GM19324 (cell line): Measurements from ENCODE around the gene GNB1L.

ENCODE experiments used
- ATAC-seq: cut with Tn5 transposase; IDR thresholded peaks from one replicate; pipeline ENCODE4 v1.9.1; 2021; ENCODE audit warnings: mild to moderate bottlenecking, moderate library complexity; ENCODE audit not compliant: unreplicated experiment, low FRiP score

The GNB1L gene

GRCh38 chr22:19854778-19855503 is at the start of gene GNB1L, which contains the start of gene RTL10:
GNB1L (minus strand) TSS chr22:19854874; CDS start chr22:19821355, 33,519 bp downstream.
RTL10 (minus strand) TSS chr22:19854874; CDS start chr22:19852261, 2,613 bp downstream.
- ATAC-seq: peak; percentile 96

- ATAC-seq: no peak
These were observed 49.6 kb upstream of the GNB1L start for GRCh38 chr22:19904174-19904856.

GRCh38 chr22:19903513-19903912 is 48.8 kb upstream of the GNB1L start:
- no peak for ATAC-seq

GRCh38 chr22:19903031-19903430 is 48.4 kb upstream of the GNB1L start:
- ATAC-seq: no peak

GRCh38 chr22:19902245-19902715 is 47.6 kb upstream of the GNB1L start:
- no peak for ATAC-seq

- ATAC-seq: no peak
These were observed 47.0 kb upstream of the GNB1L start for GRCh38 chr22:19901577-19902244.

- no peak for ATAC-seq
These were observed 46.2 kb upstream of the GNB1L start for GRCh38 chr22:19900707-19901436.

GRCh38 chr22:19898831-19899567 is 44.3 kb upstream of the GNB1L start:
- ATAC-seq: no peak

- no peak for ATAC-seq
These were observed 43.5 kb upstream of the GNB1L start for GRCh38 chr22:19898145-19898544.

- no peak for ATAC-seq
These were observed 43.1 kb upstream of the GNB1L start for GRCh38 chr22:19897726-19898125.

- ATAC-seq: no peak
These were observed 42.1 kb upstream of the GNB1L start for GRCh38 chr22:19896665-19897355.

- ATAC-seq: no peak
These were observed 40.6 kb upstream of the GNB1L start for GRCh38 chr22:19895160-19895849.

GRCh38 chr22:19893363-19893762 is 38.7 kb upstream of the GNB1L start:
- no peak for ATAC-seq

GRCh38 chr22:19892925-19893324 is 38.3 kb upstream of the GNB1L start:
- ATAC-seq: no peak

- no peak for ATAC-seq
These were observed 37.7 kb upstream of the GNB1L start for GRCh38 chr22:19892257-19892879.

- ATAC-seq: no peak
These were observed 36.9 kb upstream of the GNB1L start for GRCh38 chr22:19891317-19892256.
